ENCODE data around the gene SLC12A6.

DNA sequence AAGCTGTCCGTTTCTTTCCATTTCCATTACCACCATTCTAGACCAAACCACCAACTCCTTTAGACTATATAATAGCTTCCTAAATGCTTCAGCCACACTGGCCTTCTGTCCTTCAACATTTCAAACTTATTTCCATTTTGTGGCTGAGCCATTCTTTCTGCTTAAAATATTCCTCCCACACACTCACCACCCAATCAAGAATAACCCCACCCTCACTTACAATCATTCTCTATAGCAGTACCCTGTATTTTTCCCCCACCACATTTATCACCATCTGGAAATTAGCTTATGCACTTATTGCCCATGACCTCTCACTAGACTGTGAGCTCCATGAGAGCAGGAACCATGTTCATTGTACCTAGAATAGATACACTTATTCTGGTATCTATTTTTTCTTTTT is 134.3 kb downstream of the SLC12A6 start:
- TF ChIP-seq POLR2A (IDR thresholded peaks at IDR 0.05; ENCODE audit: low read length), result no peak
- TF ChIP-seq GATA1 (IDR thresholded peaks at IDR 0.05; ENCODE audit: low read depth, low read length), result no peak
